Cardiac atrium fibroblast (primary cell): ENCODE data around the gene CCNG1. TPM values are rescaled to one million over a fixed set of nuclear protein-coding genes. Genes with fewer than 3 reads are reported as not detected.

ENCODE experiments used
- total RNA-seq: library from RNA; depleted of rRNA; stranded (reverse); fragments of >200 nt; gene quantifications from 2 replicates; pipeline ENCODE4 v1.2.3, GENCODE V29; 2015

The CCNG1 gene, protein sequence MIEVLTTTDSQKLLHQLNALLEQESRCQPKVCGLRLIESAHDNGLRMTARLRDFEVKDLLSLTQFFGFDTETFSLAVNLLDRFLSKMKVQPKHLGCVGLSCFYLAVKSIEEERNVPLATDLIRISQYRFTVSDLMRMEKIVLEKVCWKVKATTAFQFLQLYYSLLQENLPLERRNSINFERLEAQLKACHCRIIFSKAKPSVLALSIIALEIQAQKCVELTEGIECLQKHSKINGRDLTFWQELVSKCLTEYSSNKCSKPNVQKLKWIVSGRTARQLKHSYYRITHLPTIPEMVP
- total RNA-seq, result 152 and 161 TPM in 2 replicates

DNA sequence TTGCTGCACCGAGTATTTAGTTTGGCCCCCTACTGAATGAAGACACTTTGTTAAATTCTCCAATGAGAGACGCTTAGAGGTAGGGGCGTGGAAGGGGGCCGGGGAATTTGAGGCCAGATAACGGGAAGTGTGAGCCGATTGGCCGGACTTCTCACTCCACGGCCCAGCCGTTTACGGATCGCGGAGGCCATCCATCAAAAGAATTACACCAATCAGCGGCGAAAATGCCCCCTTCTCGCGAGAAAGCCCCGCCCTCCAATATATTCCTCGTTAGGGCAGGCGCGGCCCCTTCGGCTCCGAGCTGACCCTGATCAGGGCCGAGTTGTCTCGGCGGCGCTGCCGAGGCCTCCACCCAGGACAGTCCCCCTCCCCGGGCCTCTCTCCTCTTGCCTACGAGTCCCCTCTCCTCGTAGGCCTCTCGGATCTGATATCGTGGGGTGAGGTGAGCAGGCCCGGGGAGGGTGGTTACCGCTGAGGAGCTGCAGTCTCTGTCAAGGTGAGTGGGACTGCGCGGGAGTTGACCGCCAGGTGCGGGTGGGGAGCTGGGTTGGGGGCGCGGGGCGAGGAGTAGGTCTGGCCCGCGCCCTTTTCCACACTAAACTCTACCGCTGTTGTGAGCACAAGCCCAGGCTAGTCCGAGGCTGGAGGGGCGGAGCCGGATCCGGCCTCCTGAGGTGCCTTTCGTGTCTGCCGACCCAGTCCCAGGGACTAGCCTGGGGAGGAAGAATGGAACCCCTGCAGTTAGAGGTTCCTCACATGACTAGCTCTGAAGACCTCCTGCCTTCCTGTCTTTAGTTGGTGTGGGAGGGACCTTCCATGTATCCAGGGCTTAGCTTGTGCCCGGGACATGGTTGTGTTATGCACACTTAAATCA, at the start of gene CCNG1:
Gene CCNG1 (plus strand): TSS at position 287 of the 874 bp plus-strand sequence. CDS start 1,662 bp downstream, outside the sequence.

DNA sequence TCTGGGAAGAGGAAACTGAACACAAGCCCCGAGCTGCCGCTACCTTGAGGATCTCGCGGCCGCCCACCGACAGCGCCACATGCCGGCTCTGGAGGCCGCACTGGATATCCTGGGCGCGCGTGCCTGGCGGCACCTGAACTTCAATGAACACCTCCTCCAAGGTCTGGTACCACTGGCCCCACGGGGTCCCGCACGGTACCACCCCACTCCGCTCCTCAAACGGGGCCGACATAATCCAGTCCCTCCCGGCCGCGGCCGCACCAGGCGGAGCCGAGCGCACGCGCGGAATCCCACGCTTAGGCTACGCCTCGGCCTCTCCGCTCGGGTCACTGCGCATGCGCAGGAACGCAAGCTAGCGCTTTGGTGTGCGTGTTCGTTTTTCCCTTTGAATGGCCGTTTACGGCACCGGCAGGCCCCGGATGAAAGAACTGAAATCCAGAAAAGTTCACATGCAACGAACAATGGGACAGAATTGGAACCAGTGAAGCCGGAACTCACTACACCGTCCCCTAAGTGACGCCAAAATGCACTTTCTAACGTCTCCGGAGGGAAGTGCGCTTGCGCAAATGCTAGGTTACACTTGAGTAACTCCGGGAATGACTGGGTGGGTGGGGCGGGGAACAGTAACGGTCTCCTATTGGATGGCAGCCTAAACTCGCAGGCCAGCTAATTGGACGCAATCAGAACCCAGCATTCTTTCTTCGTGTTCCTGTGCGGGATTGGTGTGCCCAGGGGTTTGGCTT, 22.6 kb downstream of the CCNG1 start, which contains the start of gene NUDCD2:
Gene NUDCD2 (minus strand): TSS at position 284 of the 743 bp plus-strand sequence. CDS start 52 bp downstream, at position 232.

DNA sequence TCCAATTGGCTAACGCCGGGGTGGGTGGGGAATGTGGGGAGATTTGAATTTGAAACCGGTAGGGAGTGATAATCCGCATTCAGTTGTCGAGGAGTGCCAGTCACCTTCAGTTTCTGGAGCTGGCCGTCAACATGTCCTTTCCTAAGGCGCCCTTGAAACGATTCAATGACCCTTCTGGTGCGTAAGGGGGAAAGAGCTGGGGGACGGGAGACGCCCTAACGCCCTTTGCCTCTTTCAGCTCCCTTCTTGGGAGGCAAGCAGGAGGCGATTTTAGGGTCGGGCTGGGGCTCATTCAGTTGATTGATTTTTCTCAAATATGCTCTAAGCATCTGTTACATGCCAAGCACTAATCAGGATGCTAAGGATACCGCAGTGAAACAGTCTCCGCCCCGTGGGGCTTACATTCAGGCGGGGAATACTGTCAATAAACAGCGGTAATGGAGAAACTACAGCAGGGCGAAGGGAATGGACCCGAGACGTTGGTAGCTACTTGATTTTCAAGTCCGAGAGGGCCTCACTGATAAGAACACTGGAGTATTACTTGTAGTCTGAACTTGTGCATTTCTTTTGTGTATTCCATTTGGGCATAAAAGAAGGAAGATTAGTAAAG, 23.3 kb downstream of the CCNG1 start, which contains the start of gene HMMR:
Gene HMMR (plus strand): TSS at position 71 of the 610 bp plus-strand sequence. CDS start 61 bp downstream, at position 132.

Other genes with a start within 250 kb of the CCNG1 start
- 3.4 and 6.0 TPM in 2 replicates for gene NUDCD2, start 22.5 kb downstream of the CCNG1 start, total RNA-seq
- gene HMMR, start 23.0 kb downstream of the CCNG1 start, total RNA-seq, result 4.2 and 11.3 TPM in 2 replicates
- 41.3 and 45.0 TPM in 2 replicates for gene MAT2B, start 68.0 kb downstream of the CCNG1 start, total RNA-seq